Measurements from ENCODE around the gene XIRP1.

XIRP1 gene

GRCh38 chr3:39166134-39166710 lies 26.2 kb downstream of the XIRP1 start:
- no peak for DNase-seq

GRCh38 chr3:39165518-39165917 lies 26.9 kb downstream of the XIRP1 start:
- no peak for DNase-seq

GRCh38 chr3:39164414-39164813 lies 28.0 kb downstream of the XIRP1 start:
- DNase-seq = no peak

GRCh38 chr3:39158148-39158715 lies 34.2 kb downstream of the XIRP1 start:
- no peak for DNase-seq

GRCh38 chr3:39157359-39157758 lies 35.0 kb downstream of the XIRP1 start:
- no peak for DNase-seq

GRCh38 chr3:39156421-39156820 lies 36.0 kb downstream of the XIRP1 start:
- no peak for DNase-seq

- no peak for DNase-seq
Measured at GRCh38 chr3:39154280-39155021, 37.9 kb downstream of the XIRP1 start.

GRCh38 chr3:39153977-39154279 lies 38.5 kb downstream of the XIRP1 start:
- no peak for DNase-seq

GRCh38 chr3:39150803-39151631 lies 41.4 kb downstream of the XIRP1 start:
- DNase-seq = no peak

- peak; percentile 47 for DNase-seq
Measured at GRCh38 chr3:39150148-39150802, 42.1 kb downstream of the XIRP1 start.

- no peak for DNase-seq
Measured at GRCh38 chr3:39149498-39150147, 42.8 kb downstream of the XIRP1 start.

GRCh38 chr3:39149059-39149455 lies 43.3 kb downstream of the XIRP1 start:
- no peak for DNase-seq

- DNase-seq = no peak
Measured at GRCh38 chr3:39148435-39149058, 43.8 kb downstream of the XIRP1 start.

- DNase-seq = no peak
Measured at GRCh38 chr3:39147711-39148434, 44.5 kb downstream of the XIRP1 start.

GRCh38 chr3:39146611-39147591 lies 45.5 kb downstream of the XIRP1 start:
- DNase-seq = no peak

- DNase-seq = no peak
Measured at GRCh38 chr3:39146083-39146501, 46.3 kb downstream of the XIRP1 start.

GRCh38 chr3:39144748-39145380 lies 47.5 kb downstream of the XIRP1 start:
- DNase-seq = no peak

- no peak for DNase-seq
Measured at GRCh38 chr3:39144095-39144747, 48.2 kb downstream of the XIRP1 start.
